ENCODE measurements around the gene STAG1.

Gene STAG1

GRCh38 chr3:136396916-136397315 is 355.3 kb downstream of the STAG1 start:
- TF ChIP-seq CTCF (IDR thresholded peaks at IDR 0.05; ENCODE audit: low read depth, low read length), result no peak
- DNase-seq, result no peak
- no peaks in the 10 kb centered on the region for H3K9me3 ChIP-seq (ENCODE audit: severe bottlenecking)
- H3K27me3 ChIP-seq (ENCODE audit: insufficient read depth, low read depth, severe bottlenecking), result no peaks in the 10 kb centered on the region
- H3K4me3 ChIP-seq (ENCODE audit: low read depth, low read length), result no peak overlapping the region
- no peak overlapping the region for H3K27ac ChIP-seq
- H3K36me3 ChIP-seq, result no peaks in the 10 kb centered on the region

- DNase-seq, result no peak
- no peaks in the 10 kb centered on the region; the same call in none of the 2 replicates for H3K36me3 ChIP-seq
These were observed 361.6 kb downstream of the STAG1 start for GRCh38 chr3:136390574-136390973.

GRCh38 chr3:136387031-136387430 is 365.1 kb downstream of the STAG1 start:
- Histone ChIP-seq H3K27ac (no peak overlapping the region), H3K27me3 (ENCODE audit: insufficient read depth, low read depth, severe bottlenecking) (no peaks in the 10 kb centered on the region), H3K4me3 (ENCODE audit: low read depth, low read length) (no peak overlapping the region), H3K9me3 (ENCODE audit: severe bottlenecking) (no peaks in the 10 kb centered on the region), H3K36me3 (no peaks in the 10 kb centered on the region; the same call in none of the 2 replicates)
- DNase-seq, result no peak
- no peak for TF ChIP-seq CTCF (IDR thresholded peaks at IDR 0.05; ENCODE audit: low read depth, low read length)

More at GRCh38 chr3:136390574-136390973, 361.6 kb downstream of the STAG1 start:
- Histone ChIP-seq H3K27ac (no peak overlapping the region), H3K27me3 (ENCODE audit: insufficient read depth, low read depth, severe bottlenecking) (no peaks in the 10 kb centered on the region), H3K9me3 (ENCODE audit: severe bottlenecking) (no peaks in the 10 kb centered on the region), H3K4me3 (ENCODE audit: low read depth, low read length) (no peak overlapping the region)
- TF ChIP-seq CTCF (IDR thresholded peaks at IDR 0.05; ENCODE audit: low read depth, low read length), result no peak

GRCh38 chr3:136385457-136385856 is 366.7 kb downstream of the STAG1 start:
- H3K27me3 ChIP-seq (ENCODE audit: insufficient read depth, low read depth, severe bottlenecking), result no peaks in the 10 kb centered on the region
- H3K36me3 ChIP-seq, result no peaks in the 10 kb centered on the region; the same call in none of the 2 replicates
- no peak overlapping the region for H3K27ac ChIP-seq
- no peaks in the 10 kb centered on the region for H3K9me3 ChIP-seq (ENCODE audit: severe bottlenecking)
- no peak overlapping the region for H3K4me3 ChIP-seq (ENCODE audit: low read depth, low read length)
- no peak for TF ChIP-seq CTCF (IDR thresholded peaks at IDR 0.05; ENCODE audit: low read depth, low read length)
- DNase-seq, result no peak

- Histone ChIP-seq H3K4me3 (ENCODE audit: low read depth, low read length) (no peak overlapping the region), H3K36me3 (peaks cover 4% of the 10 kb centered on the region), H3K27ac (no peak overlapping the region), H3K9me3 (ENCODE audit: severe bottlenecking) (no peaks in the 10 kb centered on the region), H3K27me3 (ENCODE audit: insufficient read depth, low read depth, severe bottlenecking) (no peaks in the 10 kb centered on the region)
- no peak for TF ChIP-seq CTCF (IDR thresholded peaks at IDR 0.05; ENCODE audit: low read depth, low read length)
- DNase-seq, result no peak
These were observed 371.1 kb downstream of the STAG1 start for GRCh38 chr3:136381051-136381450.

- peak; percentile 10 for DNase-seq
- no peaks in the 10 kb centered on the region for H3K9me3 ChIP-seq (ENCODE audit: severe bottlenecking)
- peaks cover 4% of the 10 kb centered on the region for H3K36me3 ChIP-seq
- no peak overlapping the region for H3K27ac ChIP-seq
- no peaks in the 10 kb centered on the region for H3K27me3 ChIP-seq (ENCODE audit: insufficient read depth, low read depth, severe bottlenecking)
- TF ChIP-seq CTCF (IDR thresholded peaks at IDR 0.05; ENCODE audit: low read depth, low read length), result no peak
- H3K4me3 ChIP-seq (ENCODE audit: low read depth, low read length), result no peak overlapping the region
These were observed 371.6 kb downstream of the STAG1 start for GRCh38 chr3:136380530-136380929.
